HS-27A (cell line): ENCODE data around the gene UPF2.

Experiments used
- DNase-seq: peaks from one replicate; pipeline ENCODE4 v3.0.0-alpha.2; 2012; ENCODE audit warnings: low read depth, missing footprints

Gene UPF2

GRCh38 chr10:11962176-11962575 is 80.4 kb downstream of the UPF2 start:
- no peak for DNase-seq

- no peak for DNase-seq
These were observed 80.8 kb downstream of the UPF2 start for GRCh38 chr10:11961771-11962170.

GRCh38 chr10:11959966-11960365 is 82.6 kb downstream of the UPF2 start:
- no peak for DNase-seq

GRCh38 chr10:11958956-11959355 is 83.7 kb downstream of the UPF2 start:
- DNase-seq, result no peak

GRCh38 chr10:11951695-11952094 is 90.9 kb downstream of the UPF2 start:
- DNase-seq, result no peak

- no peak for DNase-seq
These were observed 92.1 kb downstream of the UPF2 start for GRCh38 chr10:11950325-11951018.

- no peak for DNase-seq
These were observed 93.5 kb downstream of the UPF2 start for GRCh38 chr10:11949152-11949551.

GRCh38 chr10:11946652-11947051 is 96.0 kb downstream of the UPF2 start:
- no peak for DNase-seq

- no peak for DNase-seq
These were observed 106.0 kb downstream of the UPF2 start for GRCh38 chr10:11936389-11937152.

GRCh38 chr10:11934262-11934661 is 108.3 kb downstream of the UPF2 start:
- DNase-seq, result no peak

GRCh38 chr10:11933577-11934223 is 108.9 kb downstream of the UPF2 start:
- DNase-seq, result no peak

- DNase-seq, result no peak
These were observed 111.6 kb downstream of the UPF2 start for GRCh38 chr10:11931038-11931437.

- DNase-seq, result no peak
These were observed 112.2 kb downstream of the UPF2 start for GRCh38 chr10:11930312-11930978.

GRCh38 chr10:11927746-11928145 is 114.9 kb downstream of the UPF2 start:
- DNase-seq, result no peak

- DNase-seq, result no peak
These were observed 120.7 kb downstream of the UPF2 start for GRCh38 chr10:11921800-11922392.

- no peak for DNase-seq
These were observed 123.3 kb downstream of the UPF2 start for GRCh38 chr10:11919271-11919670.

GRCh38 chr10:11918384-11918783 is 124.2 kb downstream of the UPF2 start:
- DNase-seq, result no peak

- no peak for DNase-seq
These were observed 129.4 kb downstream of the UPF2 start for GRCh38 chr10:11913079-11913641.

GRCh38 chr10:11910102-11910501 is 132.5 kb downstream of the UPF2 start:
- no peak for DNase-seq

GRCh38 chr10:11909618-11910017 is 133.0 kb downstream of the UPF2 start:
- DNase-seq, result no peak

- no peak for DNase-seq
These were observed 133.6 kb downstream of the UPF2 start for GRCh38 chr10:11908991-11909390.

GRCh38 chr10:11908536-11908935 is 134.1 kb downstream of the UPF2 start:
- DNase-seq, result no peak
